ENCODE measurements around the gene MT2A.

GRCh38 chr16:56571525-56571924 lies 36.9 kb upstream of the MT2A start:
- TF ChIP-seq CTCF (IDR thresholded peaks at IDR 0.05) (no peak), EZH2 (IDR thresholded peaks at IDR 0.05; ENCODE audit: borderline replicate concordance, insufficient read depth, low read depth, low read length, poor library complexity, severe bottlenecking) (no peak)
